Measurements from ENCODE around the gene MIF. TPM values are rescaled to one million over a fixed set of nuclear protein-coding genes. Genes with fewer than 3 reads are reported as not detected.

The MIF gene
- total RNA-seq, 6 experiments from 2014 or later, result 79.4 to 561 (median 307) TPM

DNA sequence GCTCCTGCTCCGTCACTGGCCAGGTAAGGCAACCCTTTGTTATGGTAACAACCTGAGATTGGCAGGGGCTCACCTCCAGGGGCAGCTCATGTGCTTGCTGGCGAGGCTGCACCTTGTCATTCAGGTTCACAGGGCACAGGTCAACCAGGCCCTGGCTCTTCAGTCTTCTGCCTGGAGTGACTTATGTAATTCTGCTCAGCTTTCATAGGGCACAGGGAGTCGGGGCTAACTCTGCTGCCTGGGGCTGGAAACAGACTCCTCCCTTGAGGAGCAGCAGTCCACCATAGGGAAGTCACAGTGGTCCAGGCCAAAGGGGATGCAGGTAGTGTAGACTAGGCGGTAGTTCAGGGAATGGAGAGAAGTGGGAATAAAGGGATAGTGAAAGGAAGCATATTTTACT lies 1.5 kb upstream of the MIF start:
- no peak for TF ChIP-seq POLR2A (IDR thresholded peaks at IDR 0.05)
- TF ChIP-seq, protein P1, sequence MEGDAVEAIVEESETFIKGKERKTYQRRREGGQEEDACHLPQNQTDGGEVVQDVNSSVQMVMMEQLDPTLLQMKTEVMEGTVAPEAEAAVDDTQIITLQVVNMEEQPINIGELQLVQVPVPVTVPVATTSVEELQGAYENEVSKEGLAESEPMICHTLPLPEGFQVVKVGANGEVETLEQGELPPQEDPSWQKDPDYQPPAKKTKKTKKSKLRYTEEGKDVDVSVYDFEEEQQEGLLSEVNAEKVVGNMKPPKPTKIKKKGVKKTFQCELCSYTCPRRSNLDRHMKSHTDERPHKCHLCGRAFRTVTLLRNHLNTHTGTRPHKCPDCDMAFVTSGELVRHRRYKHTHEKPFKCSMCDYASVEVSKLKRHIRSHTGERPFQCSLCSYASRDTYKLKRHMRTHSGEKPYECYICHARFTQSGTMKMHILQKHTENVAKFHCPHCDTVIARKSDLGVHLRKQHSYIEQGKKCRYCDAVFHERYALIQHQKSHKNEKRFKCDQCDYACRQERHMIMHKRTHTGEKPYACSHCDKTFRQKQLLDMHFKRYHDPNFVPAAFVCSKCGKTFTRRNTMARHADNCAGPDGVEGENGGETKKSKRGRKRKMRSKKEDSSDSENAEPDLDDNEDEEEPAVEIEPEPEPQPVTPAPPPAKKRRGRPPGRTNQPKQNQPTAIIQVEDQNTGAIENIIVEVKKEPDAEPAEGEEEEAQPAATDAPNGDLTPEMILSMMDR (IDR thresholded peaks at IDR 0.05), result no peak
- peaks cover 0 to 31% (median 11%) of the 10 kb centered on the region in 4 donors for H3K4me1 ChIP-seq
- DNase-seq (peak; percentile 48 to 87 (median 84)), ATAC-seq (peak; percentile 21 to 55 (median 39))
- H3K27ac ChIP-seq, result peak overlapping the region; percentile 8 to 91 (median 89)
- H3K9me3 ChIP-seq, result no peaks in the 10 kb centered on the region
- H3K27me3 ChIP-seq, result no peaks in the 10 kb centered on the region
- H3K36me3 ChIP-seq, result peaks cover 0 to 8% (median 3%) of the 10 kb centered on the region in 4 donors
- intact Hi-C loops (cut with DNase I), result no loop called here
- no peak overlapping the region for H3K4me3 ChIP-seq
- 40% methylated on average over 3 of the region's 4 CpGs for WGBS (ENCODE audit: insufficient coverage, low coverage, low lambda C conversion rate, missing lambda C conversion rate)

- TF ChIP-seq, protein P1 (IDR thresholded peaks at IDR 0.05), result no peak
- TF ChIP-seq POLR2A (IDR thresholded peaks at IDR 0.05), result no peak
- peak overlapping the region; percentile 89 to 91 (median 89) for H3K27ac ChIP-seq
- WGBS (ENCODE audit: insufficient coverage, low coverage, low lambda C conversion rate, missing lambda C conversion rate), result 45% methylated on average over 4 of the region's 11 CpGs
- no peaks in the 10 kb centered on the region for H3K27me3 ChIP-seq
- H3K4me3 ChIP-seq, result peak overlapping the region; percentile 67 to 80 (median 72)
- H3K36me3 ChIP-seq, result peaks cover 0 to 8% (median 3%) of the 10 kb centered on the region in 4 donors
- peaks cover 0 to 31% (median 11%) of the 10 kb centered on the region in 4 donors for H3K4me1 ChIP-seq
- ATAC-seq, result peak in 1 of 4 donors; percentile 1
- intact Hi-C loops (cut with DNase I), result no loop called here
- no peak for DNase-seq
- no peaks in the 10 kb centered on the region for H3K9me3 ChIP-seq
Measured at GRCh38 chr22:23893121-23893944, 850 bp upstream of the MIF start.

DNA sequence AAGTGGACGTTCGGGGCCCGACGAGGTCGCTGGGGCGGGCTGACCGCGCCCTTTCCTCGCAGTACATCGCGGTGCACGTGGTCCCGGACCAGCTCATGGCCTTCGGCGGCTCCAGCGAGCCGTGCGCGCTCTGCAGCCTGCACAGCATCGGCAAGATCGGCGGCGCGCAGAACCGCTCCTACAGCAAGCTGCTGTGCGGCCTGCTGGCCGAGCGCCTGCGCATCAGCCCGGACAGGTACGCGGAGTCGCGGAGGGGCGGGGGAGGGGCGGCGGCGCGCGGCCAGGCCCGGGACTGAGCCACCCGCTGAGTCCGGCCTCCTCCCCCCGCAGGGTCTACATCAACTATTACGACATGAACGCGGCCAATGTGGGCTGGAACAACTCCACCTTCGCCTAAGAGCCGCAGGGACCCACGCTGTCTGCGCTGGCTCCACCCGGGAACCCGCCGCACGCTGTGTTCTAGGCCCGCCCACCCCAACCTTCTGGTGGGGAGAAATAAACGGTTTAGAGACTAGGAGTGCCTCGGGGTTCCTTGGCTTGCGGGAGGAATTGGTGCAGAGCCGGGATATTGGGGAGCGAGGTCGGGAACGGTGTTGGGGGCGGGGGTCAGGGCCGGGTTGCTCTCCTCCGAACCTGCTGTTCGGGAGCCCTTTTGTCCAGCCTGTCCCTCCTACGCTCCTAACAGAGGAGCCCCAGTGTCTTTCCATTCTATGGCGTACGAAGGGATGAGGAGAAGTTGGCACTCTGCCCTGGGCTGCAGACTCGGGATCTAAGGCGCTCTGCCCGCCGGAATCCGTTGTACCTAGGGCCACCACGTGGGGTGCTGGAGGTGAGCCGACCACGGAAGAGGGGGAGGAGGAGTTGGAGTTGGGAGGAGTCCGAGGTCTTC lies 771 bp downstream of the MIF start:
- no peaks in the 10 kb centered on the region for H3K9me3 ChIP-seq
- peak; percentile 79 to 87 (median 85) for DNase-seq
- H3K36me3 ChIP-seq, result peaks cover 0 to 8% (median 3%) of the 10 kb centered on the region in 4 donors
- TF ChIP-seq, protein P1 (IDR thresholded peaks at IDR 0.05), result peak; percentile 11 to 24 (median 15)
- no peak for TF ChIP-seq POLR2A (IDR thresholded peaks at IDR 0.05)
- H3K27ac ChIP-seq, result peak overlapping the region; percentile 89 to 91 (median 89)
- peaks cover 0 to 31% (median 11%) of the 10 kb centered on the region in 4 donors for H3K4me1 ChIP-seq
- peak; percentile 54 to 72 (median 62) for ATAC-seq
- 0% methylated on average over 13 of the region's 79 CpGs for WGBS (ENCODE audit: insufficient coverage, low coverage, low lambda C conversion rate, missing lambda C conversion rate)
- H3K4me3 ChIP-seq, result peak overlapping the region; percentile 67 to 80 (median 72)
- intact Hi-C loops (cut with DNase I), result no loop called here
- no peaks in the 10 kb centered on the region for H3K27me3 ChIP-seq

GRCh38 chr22:23895599-23896144 lies 1.5 kb downstream of the MIF start:
- intact Hi-C loops (cut with DNase I), result no loop called here
- H3K4me1 ChIP-seq, result peaks cover 0 to 31% (median 11%) of the 10 kb centered on the region in 4 donors
- peak overlapping the region in 2 of 3 donors; percentile 89 to 91 for H3K27ac ChIP-seq
- H3K4me3 ChIP-seq, result peak overlapping the region; percentile 67 to 80 (median 72)
- ATAC-seq, result no peak
- no peaks in the 10 kb centered on the region for H3K27me3 ChIP-seq
- TF ChIP-seq, protein P1 (IDR thresholded peaks at IDR 0.05), result peak in 1 of 4 donors; percentile 1
- TF ChIP-seq POLR2A (IDR thresholded peaks at IDR 0.05), result no peak
- peaks cover 0 to 8% (median 3%) of the 10 kb centered on the region in 4 donors for H3K36me3 ChIP-seq
- no peak for DNase-seq
- 82% methylated on average over 5 of the region's 16 CpGs for WGBS (ENCODE audit: insufficient coverage, low coverage, low lambda C conversion rate, missing lambda C conversion rate)
- no peaks in the 10 kb centered on the region for H3K9me3 ChIP-seq

Measured in right lobe of liver (tissue), 6 donors.